Measurements from ENCODE around the gene SIN3B.
A peak's percentile ranks its signal among the peaks of the same experiment; 100 is the strongest.
"Not testable (repeated sequence)": the region's sequence is repeated elsewhere in the genome, so short reads cannot be mapped to it uniquely, and the experiment has no call there.

Gene SIN3B

GRCh38 chr19:16829010-16829821 lies at the start of gene SIN3B:
SIN3B (plus strand) TSS chr19:16829398; CDS start chr19:16829421, 23 bp downstream.
- peak; percentile 82 for DNase-seq (ENCODE audit: low read depth)

- no peak for DNase-seq (ENCODE audit: low read depth)
Observed at GRCh38 chr19:16779539-16780163, 49.5 kb upstream of the SIN3B start.

- no peak for DNase-seq (ENCODE audit: low read depth)
Observed at GRCh38 chr19:16782719-16783118, 46.5 kb upstream of the SIN3B start.

- no peak for DNase-seq (ENCODE audit: low read depth)
Observed at GRCh38 chr19:16788479-16788878, 40.7 kb upstream of the SIN3B start.

GRCh38 chr19:16789238-16789637 lies 40.0 kb upstream of the SIN3B start:
- DNase-seq (ENCODE audit: low read depth), result no peak

GRCh38 chr19:16790051-16790450 lies 39.1 kb upstream of the SIN3B start:
- no peak for DNase-seq (ENCODE audit: low read depth)

GRCh38 chr19:16791942-16792341 lies 37.3 kb upstream of the SIN3B start:
- DNase-seq (ENCODE audit: low read depth), result no peak

- no peak for DNase-seq (ENCODE audit: low read depth)
Observed at GRCh38 chr19:16794456-16795441, 34.4 kb upstream of the SIN3B start.

- DNase-seq (ENCODE audit: low read depth), result no peak
Observed at GRCh38 chr19:16795731-16796130, 33.5 kb upstream of the SIN3B start.

GRCh38 chr19:16797876-16798275 lies 31.3 kb upstream of the SIN3B start:
- no peak for DNase-seq (ENCODE audit: low read depth)

GRCh38 chr19:16798326-16798725 lies 30.9 kb upstream of the SIN3B start:
- not testable (repeated sequence) for DNase-seq (ENCODE audit: low read depth)

- no peak for DNase-seq (ENCODE audit: low read depth)
Observed at GRCh38 chr19:16799740-16800139, 29.5 kb upstream of the SIN3B start.

GRCh38 chr19:16801600-16802013 lies 27.6 kb upstream of the SIN3B start:
- DNase-seq (ENCODE audit: low read depth), result peak; percentile 18

- DNase-seq (ENCODE audit: low read depth), result no peak
Observed at GRCh38 chr19:16804176-16804575, 25.0 kb upstream of the SIN3B start.

GRCh38 chr19:16807549-16808284 lies 21.5 kb upstream of the SIN3B start:
- DNase-seq (ENCODE audit: low read depth), result no peak

GRCh38 chr19:16814526-16815100 lies 14.6 kb upstream of the SIN3B start:
- DNase-seq (ENCODE audit: low read depth), result no peak

- no peak for DNase-seq (ENCODE audit: low read depth)
Observed at GRCh38 chr19:16820056-16820455, 9.1 kb upstream of the SIN3B start.

GRCh38 chr19:16821081-16821480 lies 8.1 kb upstream of the SIN3B start:
- DNase-seq (ENCODE audit: low read depth), result no peak

GRCh38 chr19:16822648-16823047 lies 6.5 kb upstream of the SIN3B start:
- DNase-seq (ENCODE audit: low read depth), result no peak

GRCh38 chr19:16824658-16825311 lies 4.4 kb upstream of the SIN3B start:
- DNase-seq (ENCODE audit: low read depth), result no peak

Measured in fibroblast of the conjunctiva (primary cell).